ENCODE data around the gene DPP4.

DNA sequence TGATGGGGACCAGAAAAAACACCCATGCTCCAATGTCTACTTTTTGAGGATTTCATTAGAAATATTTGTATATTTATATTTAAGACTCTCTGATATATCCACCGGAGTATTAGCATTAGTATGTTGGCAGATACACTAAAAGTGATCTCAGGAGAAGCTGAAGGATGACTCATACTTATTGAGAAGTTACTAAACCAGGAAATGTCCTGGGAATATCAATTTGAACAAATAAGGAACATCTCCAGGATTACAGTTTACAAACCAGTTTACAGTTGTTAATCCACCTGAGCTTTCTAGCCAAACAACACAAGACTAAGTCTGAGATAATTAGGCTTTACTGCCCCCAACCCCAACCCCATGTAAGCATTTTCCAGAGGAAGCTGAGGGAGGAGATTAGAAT, 16.1 kb upstream of the DPP4 start:
- TF ChIP-seq SUZ12 (IDR thresholded peaks at IDR 0.05; ENCODE audit: extremely low read depth, insufficient read depth, insufficient read length): no peak
- TF ChIP-seq YY1 (IDR thresholded peaks at IDR 0.05; ENCODE audit: insufficient read depth, insufficient read length): no peak
